HepG2 (cell line): ENCODE data around the gene BCL2. TPM values are rescaled to one million over a fixed set of nuclear protein-coding genes. Genes with fewer than 3 reads are reported as not detected.

Experiments
- ATAC-seq: fragments of 200-7000 bp; cut with Tn5 transposase; 3 replicates; pipeline ENCODE4 v1.9.1; 2020; ENCODE audit warnings: mild to moderate bottlenecking, moderate library complexity
- BruUV-seq: library from RNA; stranded (reverse); fragments of 400-500 nt; replicated peaks from 2 replicates; lab custom pipeline; 2021; lab: Mats Ljungman, UMichigan
- CTCF ChIA-PET: fragments of 300-600 bp; formaldehyde crosslinking; extraction: SDS; loops from one replicate; lab custom pipeline; 2021; ENCODE audit warnings: low total read pairs, inconsistent platforms, low intra/inter-chr PET ratio; lab: Yijun Ruan, JAX
- POLR2A ChIA-PET: fragments of 350-600 bp; sonication (Branson Sonifier 250); formaldehyde crosslinking; loops from one replicate; lab custom pipeline; 2020; ENCODE audit warnings: antibody characterized with exemption, inconsistent platforms; lab: Yijun Ruan, JAX
- DNase-seq: peaks from one replicate; pipeline ENCODE4 v3.0.0-alpha.2; 2015; ENCODE audit warnings: low spot score
- FAIRE-seq: peaks from 3 replicates; lab custom pipeline; 2011; peaks lifted over from hg19 to GRCh38; lab: Jason Lieb, UNC
- H2AFZ ChIP-seq: one replicate; pipeline ENCODE4 v1.6.1; 2011; ENCODE audit warnings: low read length, inconsistent platforms
- H3K27ac ChIP-seq: fragments of 300-600 bp; 3 replicates; pipeline ENCODE4 v1.8.0; 2011; ENCODE audit warnings: mixed run types, mild to moderate bottlenecking, mixed read lengths, low read length, inconsistent platforms; ENCODE audit not compliant: insufficient read depth; ENCODE audit errors: extremely low read length
- H3K27me3 ChIP-seq, 2 experiments: fragments of 200-600 bp in 1 of 2; 2 replicates in 1 of 2; 3 replicates in 1 of 2; pipeline versions ENCODE4 v1.6.0 to v1.8.0; 2011; ENCODE audit warnings: low read length in 2 of 2, mild to moderate bottlenecking in 2 of 2, moderate library complexity in 2 of 2, inconsistent platforms in 1 of 2; ENCODE audit not compliant: insufficient read depth in 2 of 2, control insufficient read depth in 1 of 2
- H3K36me3 ChIP-seq, 2 experiments: fragments of 200-600 bp in 1 of 2; replicated peaks in 1 of 2; 2 replicates in 1 of 2; 3 replicates in 1 of 2; pipeline versions ENCODE4 v1.5.1 to v1.8.0; 2011; ENCODE audit warnings: low read length in 2 of 2, inconsistent platforms in 1 of 2; ENCODE audit not compliant: insufficient read depth in 2 of 2, control insufficient read depth in 1 of 2
- H3K4me1 ChIP-seq: 2 replicates; pipeline ENCODE4 v1.5.1; 2012; ENCODE audit warnings: low read length, inconsistent platforms; ENCODE audit not compliant: insufficient read depth
- H3K4me2 ChIP-seq: 2 replicates; pipeline ENCODE4 v1.6.0; 2011; ENCODE audit warnings: low read depth, low read length, inconsistent platforms
- H3K4me3 ChIP-seq, 3 experiments: fragments of 200-600 bp in 1 of 3; sonication (generic), shearing (Covaris generic) in 1 of 3; replicated peaks in 1 of 3; 2 replicates each; pipeline ENCODE4 v1.5.1; 2011 to 2016; ENCODE audit warnings: low read length in 3 of 3, inconsistent platforms in 2 of 3, low read depth in 2 of 3, mild to moderate bottlenecking in 2 of 3, control low read depth in 1 of 3, mixed read lengths in 1 of 3; ENCODE audit not compliant: insufficient read depth in 1 of 3
- H3K79me2 ChIP-seq: one replicate; pipeline ENCODE4 v1.6.1; 2011; ENCODE audit warnings: low read length, inconsistent platforms; ENCODE audit not compliant: insufficient read depth
- H3K9ac ChIP-seq: 2 replicates; pipeline ENCODE4 v1.6.0; 2011; ENCODE audit warnings: mild to moderate bottlenecking, low read depth, low read length, inconsistent platforms; ENCODE audit not compliant: insufficient read depth
- H3K9me3 ChIP-seq: 2 replicates; pipeline ENCODE4 v1.5.1; 2012; ENCODE audit warnings: mild to moderate bottlenecking, low read length
- H4K20me1 ChIP-seq: 2 replicates; pipeline ENCODE4 v1.6.0; 2011; ENCODE audit warnings: inconsistent platforms, mild to moderate bottlenecking, low read length, moderate library complexity; ENCODE audit not compliant: insufficient read depth
- ELF3 ChIP-seq: IDR thresholded peaks from 2 replicates; pipeline ENCODE4 v1.6.1; 2016; ENCODE audit warnings: missing genetic modification reagents, missing compliant biosample characterization
- GATAD2A ChIP-seq: IDR thresholded peaks from 2 replicates; pipeline ENCODE4 v1.6.1; 2016
- MAF1 ChIP-seq: sonication (generic); formaldehyde crosslinking; IDR thresholded peaks from 2 replicates; pipeline ENCODE4 v1.5.0; 2020; ENCODE audit warnings: missing genetic modification reagents, borderline replicate concordance
- MZF1 ChIP-seq: sonication (generic); formaldehyde crosslinking; IDR thresholded peaks from 2 replicates; pipeline ENCODE4 v1.8.1; 2023; ENCODE audit warnings: mild to moderate bottlenecking, missing genetic modification reagents, borderline replicate concordance
- PAF1 ChIP-seq: IDR thresholded peaks from 2 replicates; pipeline ENCODE4 v1.6.1; 2016; ENCODE audit warnings: missing genetic modification reagents, missing compliant biosample characterization
- SNAI1 ChIP-seq: sonication (generic); formaldehyde crosslinking; IDR thresholded peaks from 2 replicates; pipeline ENCODE4 v1.5.0; 2020; ENCODE audit warnings: mild to moderate bottlenecking, missing genetic modification reagents, borderline replicate concordance
- STAG1 ChIP-seq: sonication (generic); formaldehyde crosslinking; IDR thresholded peaks from 2 replicates; pipeline ENCODE4 v1.4.0; 2020; ENCODE audit warnings: missing genetic modification reagents
- TMF1 ChIP-seq: sonication (generic); formaldehyde crosslinking; IDR thresholded peaks from 2 replicates; pipeline ENCODE4 v1.8.1; 2022; ENCODE audit warnings: low read depth, missing genetic modification reagents
- TOPORS ChIP-seq: sonication (generic); formaldehyde crosslinking; IDR thresholded peaks from 2 replicates; pipeline ENCODE4 v1.8.0; 2023; ENCODE audit warnings: mild to moderate bottlenecking, missing genetic modification reagents
- ZFP36 ChIP-seq: fragments of 150-350 bp; IDR thresholded peaks from 2 replicates; pipeline ENCODE4 v1.6.1; 2018; ENCODE audit warnings: borderline replicate concordance, low read length, low read depth; ENCODE audit not compliant: partially characterized antibody
- ZFP90 ChIP-seq: sonication (generic); formaldehyde crosslinking; IDR thresholded peaks from 2 replicates; pipeline ENCODE4 v1.8.0; 2022; ENCODE audit warnings: missing genetic modification reagents, mild to moderate bottlenecking, inconsistent platforms, borderline replicate concordance
- ZKSCAN5 ChIP-seq: sonication (generic); formaldehyde crosslinking; IDR thresholded peaks from 2 replicates; pipeline ENCODE4 v1.5.1; 2020; ENCODE audit warnings: mild to moderate bottlenecking, missing genetic modification reagents
- ZNF230 ChIP-seq: sonication (generic); formaldehyde crosslinking; IDR thresholded peaks from 2 replicates; pipeline ENCODE4 v1.4.0; 2020; ENCODE audit warnings: mild to moderate bottlenecking, missing genetic modification reagents
- ZNF232 ChIP-seq: sonication (generic); formaldehyde crosslinking; IDR thresholded peaks from 2 replicates; pipeline ENCODE4 v1.4.0; 2020; ENCODE audit warnings: missing genetic modification reagents, borderline replicate concordance
- ZNF263 ChIP-seq: sonication (generic); formaldehyde crosslinking; IDR thresholded peaks from 2 replicates; pipeline ENCODE4 v1.4.0; 2020; ENCODE audit warnings: missing genetic modification reagents
- ZNF337 ChIP-seq: sonication (generic); formaldehyde crosslinking; IDR thresholded peaks from 2 replicates; pipeline ENCODE4 v1.5.1; 2020; ENCODE audit warnings: missing genetic modification reagents, low read depth, mild to moderate bottlenecking, borderline replicate concordance
- ZNF567 ChIP-seq: sonication (generic); formaldehyde crosslinking; IDR thresholded peaks from 2 replicates; pipeline ENCODE4 v1.8.1; 2023; ENCODE audit warnings: mild to moderate bottlenecking, missing genetic modification reagents, borderline replicate concordance
- ZNF614 ChIP-seq: IDR thresholded peaks from 2 replicates; pipeline ENCODE4 v1.6.1; 2018; ENCODE audit warnings: missing biosample characterization, missing genetic modification reagents, inconsistent platforms, borderline replicate concordance
- WGBS: methylation state at CpG from one replicate; pipeline ENCODE4 v1.1.6; 2017; ENCODE audit warnings: low lambda C conversion rate; 5-methylcytosine and 5-hydroxymethylcytosine counted together
- in situ Hi-C: cut with HindIII; loops from 2 replicates; pipeline ENCODE4 v1.10.0; 2017; ENCODE audit warnings: low pct_unique_long_range_greater_than_20kb; ENCODE audit not compliant: extremely low pct_ligation_motif_present
- intact Hi-C: fragments of 100-400 bp; cut with micrococcal nuclease; formaldehyde crosslinking; loops from one replicate; pipeline ENCODE4 v1.10.0; 2022; ENCODE audit not compliant: unreplicated experiment
- polyA plus RNA-seq, 8 experiments: library from polyadenylated mRNA; depleted of rRNA in 3 of 8; stranded (reverse) in 7 of 8; unstranded in 1 of 8; fragments of >200 nt; fragmentation: Illumina TruSeq in 4 of 8; extraction: Trizol in 4 of 8; gene quantifications; 2 replicates each; pipeline versions ENCODE4 v1.2.1 to v1.2.3, GENCODE V29; 2011 to 2016; ENCODE audit warnings: low read depth in 4 of 8, missing spikeins in 1 of 8, mixed read lengths in 1 of 8; ENCODE audit not compliant: insufficient read depth in 1 of 8
- total RNA-seq, 5 experiments: library from RNA; depleted of rRNA; stranded (reverse); fragments of >200 nt; fragmentation: Illumina TruSeq; extraction: Trizol; gene quantifications; 2 replicates each; pipeline ENCODE4 v1.2.3, GENCODE V29; 2016; ENCODE audit warnings: low read depth in 1 of 5
- TF ChIP-seq, protein P1 (sequence below): sonication (generic); formaldehyde crosslinking; IDR thresholded peaks from 2 replicates; pipeline ENCODE4 v1.5.0; 2020; ENCODE audit warnings: missing genetic modification reagents, mild to moderate bottlenecking, borderline replicate concordance

The BCL2 gene
- total and polyA plus RNA-seq, 2 of the 13 experiments (the other 11 are each of a cell fraction or from before 2014, with no cell fraction given) = 0.07 to 0.53 TPM

DNA sequence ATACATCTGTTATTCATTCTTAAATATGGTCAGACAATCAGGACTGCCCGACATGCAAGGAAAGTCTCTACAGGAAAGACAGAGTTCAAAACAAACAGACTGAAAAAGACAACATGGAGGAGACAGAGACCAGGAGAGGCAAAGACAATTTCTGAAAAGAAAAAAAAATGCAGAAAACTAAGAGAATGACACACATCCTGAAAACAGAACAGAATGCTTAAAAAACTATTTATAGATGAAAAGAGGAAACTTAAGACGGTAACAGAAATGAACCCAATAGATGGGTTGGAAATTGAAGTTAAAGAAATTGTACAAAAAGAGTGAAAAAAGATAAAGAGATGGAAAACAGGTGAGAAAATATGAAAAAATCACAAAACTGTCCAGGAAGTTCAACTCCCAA is 95.7 kb downstream of the BCL2 start:
- WGBS = 11% methylated on average over 2 of the region's 2 CpGs
- TF ChIP-seq ZNF263 (CRISPR knock-in tag) (no peak), ZFP36 (no peak), ZKSCAN5 (CRISPR knock-in tag) (no peak), ELF3 (CRISPR knock-in tag) (no peak), MZF1 (CRISPR knock-in tag) (no peak), GATAD2A (no peak), ZNF232 (CRISPR knock-in tag) (no peak), ZNF337 (CRISPR knock-in tag) (no peak), STAG1 (CRISPR knock-in tag) (no peak), MAF1 (CRISPR knock-in tag) (no peak), ZNF567 (CRISPR knock-in tag) (no peak), SNAI1 (CRISPR knock-in tag) (no peak), PAF1 (CRISPR knock-in tag) (no peak), TOPORS (CRISPR knock-in tag) (no peak), ZFP90 (CRISPR knock-in tag) (no peak), ZNF614 (CRISPR knock-in tag) (no peak), TMF1 (no peak), ZNF230 (no peak)
- TF ChIP-seq, protein P1, sequence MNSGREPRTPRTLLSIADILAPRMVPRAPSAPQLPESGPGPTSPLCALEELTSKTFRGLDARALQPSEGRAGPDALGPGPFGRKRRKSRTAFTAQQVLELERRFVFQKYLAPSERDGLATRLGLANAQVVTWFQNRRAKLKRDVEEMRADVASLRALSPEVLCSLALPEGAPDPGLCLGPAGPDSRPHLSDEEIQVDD (CRISPR knock-in tag) = no peak
- Histone ChIP-seq H3K9ac (no peak overlapping the region), H3K4me3 (no peak overlapping the region), H3K36me3 (no peaks in the 10 kb centered on the region), H3K4me2 (no peak overlapping the region), H3K27ac (no peak overlapping the region), H3K4me1 (no peaks in the 10 kb centered on the region), H3K79me2 (no peaks in the 10 kb centered on the region), H3K9me3 (no peaks in the 10 kb centered on the region), H3K27me3 (peaks cover 0 to 5% of the 10 kb centered on the region in 2 experiments; a peak in 2 of 5 replicates), H2AFZ (no peak overlapping the region), H4K20me1 (no peaks in the 10 kb centered on the region)
- ATAC-seq (no peak), FAIRE-seq (no peak), DNase-seq (no peak)
- ChIA-PET POLR2A (no interaction called here), CTCF (no interaction called here)
- no TSS peak for BruUV-seq
- in situ Hi-C loops = no loop called here
- intact Hi-C loops = no loop called here
